ENCODE measurements around the gene NAAA. TPM values are rescaled to one million over a fixed set of nuclear protein-coding genes. Genes with fewer than 3 reads are reported as not detected.
"Not testable (repeated sequence)": the region's sequence is repeated elsewhere in the genome, so short reads cannot be mapped to it uniquely, and the experiment has no call there.

The NAAA gene
- total RNA-seq, 1 experiment from 2014 or later, result 28.8 TPM

DNA sequence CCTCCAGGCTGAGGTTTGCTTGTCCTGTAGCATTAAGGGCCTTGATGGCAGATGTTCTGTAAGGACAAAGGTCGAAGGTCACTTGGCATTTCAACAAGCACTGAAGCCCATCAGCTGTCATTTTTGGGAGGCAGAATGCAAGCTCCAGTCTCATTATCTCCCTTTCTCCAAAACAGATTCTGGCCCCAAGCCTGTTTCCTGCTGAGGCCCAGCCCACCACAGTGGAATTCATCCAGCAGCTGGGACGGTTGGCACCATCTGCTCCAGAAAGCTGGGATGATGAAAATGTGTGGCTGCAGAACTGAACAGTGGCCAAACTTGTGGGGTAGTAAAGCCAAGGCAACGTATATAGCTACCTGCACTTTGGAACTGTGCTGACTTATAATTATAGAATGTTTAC lies 20.9 kb downstream of the NAAA start:
- no peak for DNase-seq (ENCODE audit: low spot score)

GRCh38 chr4:75916091-75916661 lies 24.6 kb downstream of the NAAA start:
- peak; percentile 47 for DNase-seq (ENCODE audit: low spot score)

GRCh38 chr4:75912968-75913367 lies 27.8 kb downstream of the NAAA start:
- DNase-seq (ENCODE audit: low spot score), result no peak

GRCh38 chr4:75910831-75911230 lies 30.0 kb downstream of the NAAA start:
- not testable (repeated sequence) for DNase-seq (ENCODE audit: low spot score)

- no peak for DNase-seq (ENCODE audit: low spot score)
These were observed 31.4 kb downstream of the NAAA start for GRCh38 chr4:75909405-75909804.

- no peak for DNase-seq (ENCODE audit: low spot score)
These were observed 32.3 kb downstream of the NAAA start for GRCh38 chr4:75908555-75908954.

- DNase-seq (ENCODE audit: low spot score), result no peak
These were observed 32.8 kb downstream of the NAAA start for GRCh38 chr4:75907966-75908365.

DNA sequence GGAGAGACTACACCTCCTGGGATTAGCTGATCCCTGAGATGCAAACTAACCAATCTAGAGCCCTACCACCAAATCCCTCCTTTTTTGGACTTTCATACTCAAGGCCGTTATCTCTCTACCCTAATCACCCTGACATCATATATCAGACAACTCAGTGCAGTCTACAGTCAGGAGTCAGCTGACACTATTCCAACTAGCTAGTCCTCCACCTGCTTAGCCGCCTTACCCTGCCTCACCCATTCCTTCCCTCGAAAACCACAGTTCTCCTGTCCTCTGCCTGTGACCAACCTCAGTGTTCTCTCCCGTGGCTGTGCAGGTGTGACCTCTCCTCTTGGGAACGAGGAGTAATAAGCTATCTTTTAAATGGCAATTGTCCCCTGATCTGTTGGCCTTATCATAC lies 36.7 kb downstream of the NAAA start:
- DNase-seq (ENCODE audit: low spot score), result no peak

DNA sequence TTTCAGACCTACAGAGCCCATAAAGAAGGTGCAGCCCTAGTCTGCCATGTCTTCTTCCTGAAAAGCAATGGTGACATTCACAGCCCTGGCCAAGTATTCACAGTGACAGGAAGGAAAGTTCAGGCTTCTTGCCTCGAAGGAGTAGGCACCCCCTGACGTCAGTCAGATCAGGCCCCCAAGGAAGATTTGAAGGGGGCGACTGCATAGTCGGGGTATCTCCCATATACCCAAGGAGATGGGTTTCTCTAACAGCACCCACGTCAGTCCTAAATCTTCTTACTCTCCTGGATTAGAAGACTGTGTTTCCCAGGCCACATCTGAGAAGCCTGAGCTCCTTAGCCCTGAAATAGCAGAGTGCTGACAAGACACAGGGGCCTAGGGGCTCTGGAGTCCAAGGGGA lies 38.5 kb downstream of the NAAA start, which contains the start of gene PPEF2:
Gene PPEF2 (minus strand): TSS at position 101 of the 400 bp plus-strand sequence. CDS start 6,127 bp downstream, outside the sequence.
- no peak for DNase-seq (ENCODE audit: low spot score)

- no peak for DNase-seq (ENCODE audit: low spot score)
These were observed 42.3 kb downstream of the NAAA start for GRCh38 chr4:75898536-75898935.

- peak; percentile 83 for DNase-seq (ENCODE audit: low spot score)
These were observed 45.0 kb downstream of the NAAA start for GRCh38 chr4:75895744-75896314.

GRCh38 chr4:75892508-75892907 lies 48.3 kb downstream of the NAAA start:
- peak; percentile 54 for DNase-seq (ENCODE audit: low spot score)

- DNase-seq (ENCODE audit: low spot score), result no peak
These were observed 49.2 kb downstream of the NAAA start for GRCh38 chr4:75891611-75892010.

DNA sequence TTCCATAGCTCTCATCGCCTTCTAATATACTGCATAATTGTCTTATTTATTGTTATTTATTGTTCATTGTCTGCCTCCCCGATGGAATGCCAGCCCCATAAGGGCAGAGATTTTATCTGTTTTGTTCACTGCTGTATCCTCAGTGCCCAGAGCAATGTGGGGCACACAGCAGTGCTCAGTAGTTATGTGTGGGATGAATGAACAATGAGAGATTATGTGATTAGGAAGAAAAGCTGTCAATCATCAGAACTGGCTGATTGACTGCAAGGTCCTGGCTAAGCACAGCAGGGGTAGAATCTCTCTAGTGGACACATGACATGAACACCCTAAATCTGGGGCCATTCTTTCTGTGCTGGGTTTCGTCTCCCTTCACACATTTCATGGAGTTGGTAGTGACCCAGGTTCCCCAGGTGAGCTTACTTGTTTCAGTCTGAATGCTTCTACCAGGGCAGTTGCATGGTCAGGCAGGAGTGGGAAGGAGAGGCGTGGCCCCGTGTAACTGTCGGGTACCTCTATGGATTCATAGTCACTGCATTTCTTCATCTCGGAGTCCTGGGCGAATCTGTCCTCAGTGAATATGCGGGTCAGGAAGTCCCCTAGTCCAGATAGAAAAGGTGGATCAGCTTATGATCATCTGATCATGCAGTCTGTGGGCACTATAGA lies 51.1 kb downstream of the NAAA start:
- DNase-seq (ENCODE audit: low spot score), result no peak

- DNase-seq (ENCODE audit: low spot score), result no peak
These were observed 54.7 kb downstream of the NAAA start for GRCh38 chr4:75886104-75886503.

GRCh38 chr4:75881476-75881875 lies 59.3 kb downstream of the NAAA start:
- DNase-seq (ENCODE audit: low spot score), result no peak

- DNase-seq (ENCODE audit: low spot score), result no peak
These were observed 60.5 kb downstream of the NAAA start for GRCh38 chr4:75880278-75880677.

DNA sequence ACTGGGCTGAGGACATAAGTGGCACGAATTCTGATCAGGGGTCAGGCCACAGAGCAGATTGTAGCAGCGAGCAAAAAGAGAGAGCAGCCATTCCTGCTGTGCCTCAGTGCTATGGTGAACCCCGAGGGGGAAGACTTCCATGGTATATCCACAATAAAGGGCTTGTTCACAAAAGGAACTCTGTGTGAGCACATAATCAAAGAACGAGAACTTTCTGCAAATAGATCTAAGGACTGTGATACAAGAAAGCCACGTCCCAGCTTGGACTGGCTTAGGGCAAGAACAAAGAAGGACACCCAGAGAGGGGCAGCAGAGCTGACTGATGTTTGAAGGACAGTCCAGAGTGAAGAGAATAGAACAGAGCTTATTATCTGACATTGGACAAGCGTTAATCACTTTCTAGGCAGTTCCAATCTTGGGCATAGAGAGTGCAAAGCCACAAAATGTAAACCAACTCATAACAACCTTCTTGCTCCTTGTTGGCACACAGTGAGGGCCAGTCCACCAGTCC lies 62.5 kb downstream of the NAAA start:
- DNase-seq (ENCODE audit: low spot score), result no peak

DNA sequence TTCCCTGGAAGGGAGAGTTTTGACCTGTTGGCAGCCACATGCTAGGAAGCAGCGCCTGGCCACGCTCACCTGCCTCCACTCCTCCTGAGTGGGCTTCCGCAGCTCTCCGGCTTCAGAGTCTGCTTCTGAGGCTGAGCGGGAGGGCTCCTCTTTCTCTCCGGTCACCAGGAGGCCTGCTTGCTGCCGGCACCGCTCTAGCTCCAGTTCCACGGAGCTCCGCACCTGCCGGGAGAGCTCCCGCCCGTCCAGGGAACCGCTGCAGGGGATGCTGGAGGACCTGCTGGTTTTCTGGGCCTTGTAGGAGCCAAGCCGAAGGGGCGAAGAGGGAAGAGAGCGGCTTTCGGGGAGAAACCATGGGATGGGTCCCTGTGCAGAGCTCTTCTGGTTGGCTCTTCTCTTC lies 64.6 kb downstream of the NAAA start:
- DNase-seq (ENCODE audit: low spot score), result no peak

DNA sequence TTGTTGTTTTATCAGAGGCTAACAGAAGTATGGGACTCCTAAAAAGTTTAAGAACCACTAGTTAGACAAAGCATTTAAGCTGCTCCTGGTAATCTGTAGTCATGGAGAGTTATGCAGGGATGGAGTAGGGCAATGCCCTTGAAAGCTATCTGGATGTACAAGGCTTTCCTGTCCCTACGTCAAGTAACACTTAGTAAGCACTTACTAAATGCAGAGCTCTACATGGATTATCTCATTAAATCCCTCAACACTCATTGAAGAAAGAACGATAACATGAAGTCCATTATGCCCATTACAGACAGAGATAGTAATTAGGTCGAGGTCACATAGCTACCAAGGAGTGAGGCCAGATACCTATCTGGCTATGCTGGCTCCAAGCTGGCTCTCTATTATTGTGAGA lies 71.7 kb downstream of the NAAA start:
- no peak for DNase-seq (ENCODE audit: low spot score)

- DNase-seq (ENCODE audit: low spot score), result no peak
These were observed 73.7 kb downstream of the NAAA start for GRCh38 chr4:75867130-75867529.
